Mucosa of stomach (tissue), 1 donor: ENCODE measurements around the gene KITLG.

Source experiments
- H3K27me3 ChIP-seq: one replicate; pipeline ENCODE4 v1.7.0; 2013; ENCODE audit warnings: mild to moderate bottlenecking, low read length; ENCODE audit not compliant: control insufficient read depth, insufficient read depth
- H3K36me3 ChIP-seq: one replicate; pipeline ENCODE4 v1.7.0; 2013; ENCODE audit warnings: low read length; ENCODE audit not compliant: control insufficient read depth, insufficient read depth
- H3K4me1 ChIP-seq: one replicate; pipeline ENCODE4 v1.7.0; 2013; ENCODE audit warnings: mild to moderate bottlenecking, low read length; ENCODE audit not compliant: control insufficient read depth, insufficient read depth
- H3K4me3 ChIP-seq: one replicate; pipeline ENCODE4 v1.7.0; 2013; ENCODE audit warnings: low read length
- H3K9ac ChIP-seq: one replicate; pipeline ENCODE4 v1.7.0; 2013; ENCODE audit warnings: mild to moderate bottlenecking, low read length, moderate library complexity
- H3K9me3 ChIP-seq: one replicate; pipeline ENCODE4 v1.7.0; 2013; ENCODE audit warnings: mild to moderate bottlenecking, low read length, moderate library complexity; ENCODE audit not compliant: control insufficient read depth
- donor health status: Pancreatic carcinoma.

The KITLG gene

GRCh38 chr12:88573583-88573982, 6.7 kb downstream of the KITLG start:
- Histone ChIP-seq H3K4me3 (no peak overlapping the region), H3K27me3 (no peaks in the 10 kb centered on the region), H3K9me3 (no peaks in the 10 kb centered on the region), H3K4me1 (peaks cover 36% of the 10 kb centered on the region), H3K36me3 (no peaks in the 10 kb centered on the region), H3K9ac (no peak overlapping the region)

DNA sequence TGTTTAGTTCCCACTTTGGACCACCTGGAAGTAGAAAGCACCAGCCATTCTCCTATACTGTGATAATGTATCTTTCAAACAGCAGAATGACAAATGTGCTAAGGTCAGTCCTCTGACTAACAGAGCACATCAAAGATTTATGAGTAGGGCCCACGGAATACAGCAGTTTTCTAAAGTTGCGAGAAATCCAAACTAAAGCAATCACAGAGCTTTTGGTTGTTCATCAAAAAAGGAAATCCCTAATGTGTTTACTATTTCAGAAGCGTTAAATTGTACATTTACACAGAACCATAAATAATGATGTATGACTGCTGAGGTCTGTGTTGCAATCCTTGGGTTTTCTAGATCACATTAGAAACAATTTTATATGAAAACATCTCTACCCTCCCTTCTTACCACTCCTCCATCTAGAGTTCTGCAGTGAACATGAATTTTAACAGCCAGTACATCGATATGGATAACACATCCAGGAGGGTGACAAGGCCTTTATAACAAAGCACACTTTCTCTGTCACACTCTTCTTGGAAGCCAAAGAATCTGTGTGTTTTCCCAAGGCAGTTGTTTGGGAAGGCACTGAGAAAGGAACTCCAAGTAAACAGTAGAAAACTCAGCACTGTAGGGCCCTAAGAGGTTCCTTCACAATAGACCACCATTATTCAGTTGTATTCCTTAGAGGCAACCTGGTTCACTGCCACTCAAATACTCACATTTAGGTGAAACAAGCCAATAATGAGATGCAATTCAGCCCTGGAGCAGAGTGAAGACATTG, 7.3 kb downstream of the KITLG start:
- Histone ChIP-seq H3K4me1 (peaks cover 37% of the 10 kb centered on the region), H3K4me3 (no peak overlapping the region), H3K27me3 (no peaks in the 10 kb centered on the region), H3K36me3 (no peaks in the 10 kb centered on the region), H3K9ac (no peak overlapping the region), H3K9me3 (no peaks in the 10 kb centered on the region)

DNA sequence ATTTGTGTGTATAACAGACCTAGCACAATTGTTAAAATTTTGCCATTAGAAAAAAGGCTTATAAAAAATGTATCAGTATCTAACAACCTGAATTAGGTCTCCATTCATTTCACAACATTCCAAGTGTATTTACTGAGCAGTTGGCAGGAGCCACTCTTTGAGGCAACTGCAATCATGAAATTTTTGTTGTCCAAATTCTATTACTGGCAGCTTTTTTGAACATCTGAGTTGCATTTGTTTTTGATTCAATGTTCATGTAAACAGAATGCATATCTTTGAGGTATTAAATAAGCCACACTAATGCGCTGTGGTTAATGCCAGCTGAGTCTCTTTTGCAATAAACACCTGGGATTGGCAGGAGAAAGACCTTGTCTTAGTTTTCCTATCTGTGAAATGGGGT, 8.7 kb downstream of the KITLG start:
- Histone ChIP-seq H3K4me3 (no peak overlapping the region), H3K27me3 (no peaks in the 10 kb centered on the region), H3K36me3 (no peaks in the 10 kb centered on the region), H3K9me3 (no peaks in the 10 kb centered on the region), H3K9ac (no peak overlapping the region), H3K4me1 (peaks cover 48% of the 10 kb centered on the region)

DNA sequence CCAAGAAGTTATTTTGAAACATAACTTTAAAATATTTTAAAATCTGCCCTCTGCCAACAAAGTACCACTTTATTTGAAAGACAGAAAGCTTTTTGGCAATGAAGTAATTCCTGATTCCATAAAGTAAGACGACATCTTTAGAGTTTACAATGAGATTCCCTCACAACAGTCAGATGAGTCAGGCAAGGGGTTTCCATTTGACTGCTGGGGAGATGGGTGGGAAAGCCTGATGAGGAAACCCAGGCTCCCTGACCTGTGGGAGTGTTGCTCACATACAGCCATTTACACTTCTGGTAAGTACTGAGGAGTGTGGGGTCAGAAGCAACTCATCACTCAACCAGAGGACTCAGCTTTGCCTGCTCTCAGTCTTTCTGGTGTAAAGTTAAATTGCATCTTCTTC, 10.2 kb downstream of the KITLG start:
- H3K4me1 ChIP-seq, result peaks cover 54% of the 10 kb centered on the region
- no peaks in the 10 kb centered on the region for H3K27me3 ChIP-seq

DNA sequence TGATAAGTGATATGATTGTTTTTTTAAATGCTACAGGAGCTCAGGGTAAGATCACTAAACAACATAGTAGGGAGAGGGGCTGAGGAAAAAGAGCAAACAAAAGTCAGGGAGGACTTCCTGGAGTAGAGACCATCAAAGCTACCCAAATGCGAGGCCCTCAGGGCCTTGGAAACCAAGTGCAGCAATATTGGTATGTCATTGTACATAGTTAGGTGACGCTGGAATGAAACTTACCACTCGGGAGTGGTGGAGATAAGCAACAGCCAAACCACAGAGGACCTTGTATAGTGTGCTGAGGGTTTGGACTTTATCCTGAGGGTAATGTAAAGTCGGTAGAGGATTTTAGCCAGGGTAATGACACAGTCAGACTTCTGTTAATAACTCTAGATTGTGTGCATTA, 13.8 kb downstream of the KITLG start:
- Histone ChIP-seq H3K9me3 (no peaks in the 10 kb centered on the region), H3K27me3 (no peaks in the 10 kb centered on the region), H3K9ac (no peak overlapping the region), H3K4me3 (no peak overlapping the region), H3K36me3 (no peaks in the 10 kb centered on the region), H3K4me1 (peaks cover 34% of the 10 kb centered on the region)

More for the DNA sequence above, 10.2 kb downstream of the KITLG start:
- no peaks in the 10 kb centered on the region for H3K9me3 ChIP-seq
- H3K4me3 ChIP-seq, result no peak overlapping the region
- H3K9ac ChIP-seq, result no peak overlapping the region
- no peaks in the 10 kb centered on the region for H3K36me3 ChIP-seq

GRCh38 chr12:88562846-88563582, 17.3 kb downstream of the KITLG start:
- H3K9me3 ChIP-seq, result no peaks in the 10 kb centered on the region
- no peak overlapping the region for H3K9ac ChIP-seq
- H3K4me1 ChIP-seq, result peaks cover 18% of the 10 kb centered on the region
- H3K4me3 ChIP-seq, result no peak overlapping the region
- no peaks in the 10 kb centered on the region for H3K27me3 ChIP-seq
- H3K36me3 ChIP-seq, result no peaks in the 10 kb centered on the region

- no peaks in the 10 kb centered on the region for H3K36me3 ChIP-seq
- H3K9ac ChIP-seq, result no peak overlapping the region
- peaks cover 10% of the 10 kb centered on the region for H3K4me1 ChIP-seq
- H3K9me3 ChIP-seq, result no peaks in the 10 kb centered on the region
- no peaks in the 10 kb centered on the region for H3K27me3 ChIP-seq
- no peak overlapping the region for H3K4me3 ChIP-seq
Measured at GRCh38 chr12:88562151-88562550, 18.1 kb downstream of the KITLG start.

- H3K9ac ChIP-seq, result no peak overlapping the region
- no peaks in the 10 kb centered on the region for H3K9me3 ChIP-seq
- H3K4me1 ChIP-seq, result no peaks in the 10 kb centered on the region
- H3K4me3 ChIP-seq, result no peak overlapping the region
- H3K36me3 ChIP-seq, result no peaks in the 10 kb centered on the region
- no peaks in the 10 kb centered on the region for H3K27me3 ChIP-seq
Measured at GRCh38 chr12:88559772-88560171, 20.5 kb downstream of the KITLG start.

DNA sequence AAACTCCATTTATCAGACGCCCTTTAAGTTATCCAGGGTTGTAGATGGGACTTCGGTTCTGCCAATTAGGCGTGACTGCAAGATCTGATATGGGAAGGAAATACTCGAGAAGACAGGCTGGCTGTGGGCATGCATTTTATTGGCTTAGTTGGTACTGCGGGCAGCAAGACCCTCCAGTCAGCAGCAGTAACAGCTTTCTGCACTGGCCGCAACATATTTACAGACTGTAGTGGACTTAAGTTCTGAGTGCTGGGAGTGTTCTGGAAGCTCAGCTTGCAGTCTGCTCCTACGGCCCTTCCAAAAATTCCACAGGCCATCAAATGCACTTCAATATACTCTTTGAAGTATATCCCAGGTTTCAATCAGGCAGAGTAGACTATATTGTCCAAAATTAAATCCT, 21.1 kb downstream of the KITLG start:
- H3K9me3 ChIP-seq, result no peaks in the 10 kb centered on the region
- no peak overlapping the region for H3K4me3 ChIP-seq
- H3K36me3 ChIP-seq, result no peaks in the 10 kb centered on the region
- no peak overlapping the region for H3K9ac ChIP-seq
- H3K27me3 ChIP-seq, result no peaks in the 10 kb centered on the region
- peaks cover 2% of the 10 kb centered on the region for H3K4me1 ChIP-seq

GRCh38 chr12:88558340-88558867, 21.9 kb downstream of the KITLG start:
- Histone ChIP-seq H3K27me3 (no peaks in the 10 kb centered on the region), H3K4me3 (no peak overlapping the region), H3K9me3 (no peaks in the 10 kb centered on the region), H3K9ac (no peak overlapping the region), H3K36me3 (no peaks in the 10 kb centered on the region), H3K4me1 (peaks cover 10% of the 10 kb centered on the region)

- no peak overlapping the region for H3K9ac ChIP-seq
- H3K4me3 ChIP-seq, result no peak overlapping the region
- H3K4me1 ChIP-seq, result peaks cover 21% of the 10 kb centered on the region
- no peaks in the 10 kb centered on the region for H3K36me3 ChIP-seq
- H3K27me3 ChIP-seq, result no peaks in the 10 kb centered on the region
- no peaks in the 10 kb centered on the region for H3K9me3 ChIP-seq
Measured at GRCh38 chr12:88556213-88556774, 24.0 kb downstream of the KITLG start.
